HG03175 (cell line): ENCODE measurements around the gene RALGPS2.

Experiments
- ATAC-seq: cut with Tn5 transposase; IDR thresholded peaks from one replicate; pipeline ENCODE4 v1.9.1; 2021; ENCODE audit warnings: mild to moderate bottlenecking, moderate library complexity; ENCODE audit not compliant: unreplicated experiment

The RALGPS2 gene

GRCh38 chr1:178724728-178725465, at the start of gene RALGPS2:
Gene RALGPS2, plus strand, starts transcription at chr1:178725244. Its CDS starts 51,521 bp downstream, at chr1:178776765.
- ATAC-seq: peak; percentile 57

GRCh38 chr1:178679237-178679636, 45.8 kb upstream of the RALGPS2 start:
- ATAC-seq: no peak

GRCh38 chr1:178682429-178682828, 42.6 kb upstream of the RALGPS2 start:
- no peak for ATAC-seq

GRCh38 chr1:178682886-178683285, 42.2 kb upstream of the RALGPS2 start:
- no peak for ATAC-seq

GRCh38 chr1:178683291-178683690, 41.8 kb upstream of the RALGPS2 start:
- ATAC-seq: no peak

- ATAC-seq: no peak
Measured at GRCh38 chr1:178684111-178684510, 40.9 kb upstream of the RALGPS2 start.

- peak; percentile 81 for ATAC-seq
Measured at GRCh38 chr1:178684542-178685000, 40.5 kb upstream of the RALGPS2 start.

GRCh38 chr1:178686407-178686806, 38.6 kb upstream of the RALGPS2 start:
- ATAC-seq: no peak

- ATAC-seq: no peak
Measured at GRCh38 chr1:178688244-178688643, 36.8 kb upstream of the RALGPS2 start.

GRCh38 chr1:178689769-178690168, 35.3 kb upstream of the RALGPS2 start:
- ATAC-seq: no peak

GRCh38 chr1:178690496-178690895, 34.5 kb upstream of the RALGPS2 start:
- no peak for ATAC-seq

- ATAC-seq: no peak
Measured at GRCh38 chr1:178692564-178693327, 32.3 kb upstream of the RALGPS2 start.

GRCh38 chr1:178693366-178693765, 31.7 kb upstream of the RALGPS2 start:
- ATAC-seq: no peak

- ATAC-seq: no peak
Measured at GRCh38 chr1:178694923-178695525, 30.0 kb upstream of the RALGPS2 start.

GRCh38 chr1:178702146-178702545, 22.9 kb upstream of the RALGPS2 start:
- ATAC-seq: no peak

- no peak for ATAC-seq
Measured at GRCh38 chr1:178704833-178705232, 20.2 kb upstream of the RALGPS2 start.

- no peak for ATAC-seq
Measured at GRCh38 chr1:178706432-178706831, 18.6 kb upstream of the RALGPS2 start.

GRCh38 chr1:178713259-178713658, 11.8 kb upstream of the RALGPS2 start:
- ATAC-seq: no peak

GRCh38 chr1:178714453-178714852, 10.6 kb upstream of the RALGPS2 start:
- no peak for ATAC-seq

- no peak for ATAC-seq
Measured at GRCh38 chr1:178716111-178716510, 8.9 kb upstream of the RALGPS2 start.

GRCh38 chr1:178718520-178718919, 6.5 kb upstream of the RALGPS2 start:
- ATAC-seq: no peak

GRCh38 chr1:178723546-178723945, 1.5 kb upstream of the RALGPS2 start:
- ATAC-seq: no peak
